DMS53 treated with DMSO at 0.1 percent for 48 hours (cell line): ENCODE results near the gene HNRNPK.

Experiments
- DNase-seq: peaks from one replicate; lab custom pipeline; 2025; ENCODE audit not compliant: unreplicated experiment; lab: John Stamatoyannopoulos, UW

The HNRNPK gene

GRCh38 chr9:83934569-83935275 is 45.3 kb downstream of the HNRNPK start:
- no peak for DNase-seq

- no peak for DNase-seq
Measured at GRCh38 chr9:83933790-83934189, 46.2 kb downstream of the HNRNPK start.

DNA sequence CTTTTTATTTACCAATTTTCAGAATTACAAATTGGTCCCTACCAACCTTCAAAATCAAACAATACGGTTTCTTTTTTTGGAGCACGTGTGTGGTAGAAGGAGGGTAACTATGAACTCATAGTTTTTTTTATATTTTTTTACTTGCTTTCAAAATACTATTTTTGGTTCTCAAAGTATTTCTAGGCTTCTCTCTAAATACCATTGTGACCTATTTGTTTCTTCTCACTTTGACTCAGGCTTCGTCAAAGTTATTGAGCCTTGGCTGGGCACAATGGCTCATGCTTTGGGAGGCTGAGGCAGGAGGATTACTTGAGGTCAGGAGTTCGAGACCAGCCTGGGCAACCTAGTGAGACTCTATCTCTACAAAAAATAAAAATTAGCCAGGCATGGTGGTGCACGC is 47.2 kb downstream of the HNRNPK start:
- DNase-seq = no peak

DNA sequence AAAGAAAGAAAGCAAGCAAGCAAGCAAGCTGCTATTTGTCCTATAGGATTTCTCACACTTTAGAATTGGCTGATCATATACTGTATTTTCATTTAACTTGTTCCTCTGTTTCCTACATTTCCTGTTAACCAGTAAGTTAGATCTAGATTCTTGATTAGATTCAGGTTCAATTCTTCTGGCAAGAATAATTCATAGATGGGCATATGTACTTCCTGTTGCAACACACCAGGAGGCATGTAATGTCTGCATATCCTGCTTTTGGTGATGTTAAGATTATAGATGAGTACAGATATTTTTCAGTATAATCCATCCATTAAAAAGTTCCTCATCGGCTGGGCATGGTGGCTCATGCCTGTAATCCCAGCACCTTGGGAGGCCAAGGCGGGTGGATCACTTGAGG is 48.0 kb downstream of the HNRNPK start:
- DNase-seq = no peak

GRCh38 chr9:83930881-83931280 is 49.1 kb downstream of the HNRNPK start:
- DNase-seq = no peak

DNA sequence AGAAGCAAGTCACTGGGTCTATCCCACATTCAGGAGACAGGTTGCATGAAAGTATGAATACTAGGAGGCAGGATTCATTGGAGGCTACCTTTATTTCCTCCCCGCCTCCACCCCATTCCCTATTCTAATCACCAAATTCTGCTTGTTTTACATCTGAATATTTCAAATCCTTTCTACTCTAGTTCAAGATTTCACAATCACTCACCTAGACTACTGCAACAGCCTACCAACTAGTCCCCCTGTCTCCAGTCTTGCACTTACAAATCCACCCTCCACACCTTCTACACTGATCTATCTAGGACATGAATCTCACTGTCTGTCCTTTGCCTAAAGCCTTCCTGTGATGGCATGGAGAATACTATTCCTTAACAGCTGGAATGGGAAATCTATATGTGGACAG is 52.4 kb downstream of the HNRNPK start:
- no peak for DNase-seq

DNA sequence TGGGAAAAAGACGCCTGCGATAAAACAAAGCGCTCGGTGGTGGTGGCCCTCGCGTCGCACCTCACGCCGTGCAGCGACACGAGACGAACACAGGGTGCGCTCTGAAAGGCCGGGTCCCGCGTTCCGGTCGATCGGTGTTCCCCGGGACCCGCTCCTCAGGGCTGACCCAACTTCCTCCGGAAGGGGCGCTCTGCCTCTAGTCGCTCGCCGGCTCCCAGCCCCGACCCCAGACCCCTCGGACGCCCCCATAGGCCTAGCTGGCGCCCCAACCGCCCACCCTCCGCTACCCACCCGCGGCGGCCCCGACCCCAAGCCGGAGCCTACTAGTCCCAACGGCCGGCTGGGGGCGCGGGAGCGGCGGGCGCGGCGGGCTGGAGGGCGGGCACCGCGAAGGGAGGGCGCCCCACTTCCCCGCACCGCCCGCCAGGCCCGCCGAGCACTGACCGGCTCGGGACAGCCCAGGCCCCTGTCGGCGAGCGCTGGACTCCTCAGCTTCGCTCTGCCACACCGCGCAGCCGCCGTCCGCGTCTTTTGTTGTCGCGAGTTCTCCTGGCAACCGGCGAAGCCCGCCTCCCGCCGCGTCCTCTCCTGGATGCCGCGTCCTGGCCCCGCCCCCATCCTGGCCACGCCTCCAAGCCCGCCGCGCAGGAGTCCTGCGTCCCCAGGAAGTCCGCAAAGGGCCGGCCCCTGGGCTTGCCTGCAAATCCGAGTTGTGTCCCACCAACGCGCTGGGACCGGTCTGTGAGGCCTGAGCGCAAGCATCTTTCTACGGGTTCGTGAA is 58.9 kb downstream of the HNRNPK start, which contains the start of gene KIF27:
TSS of gene KIF27 (minus strand) at position 506 of the 781 bp plus-strand sequence. CDS start 5,841 bp downstream, outside the sequence.
- peak; percentile 82 for DNase-seq

DNA sequence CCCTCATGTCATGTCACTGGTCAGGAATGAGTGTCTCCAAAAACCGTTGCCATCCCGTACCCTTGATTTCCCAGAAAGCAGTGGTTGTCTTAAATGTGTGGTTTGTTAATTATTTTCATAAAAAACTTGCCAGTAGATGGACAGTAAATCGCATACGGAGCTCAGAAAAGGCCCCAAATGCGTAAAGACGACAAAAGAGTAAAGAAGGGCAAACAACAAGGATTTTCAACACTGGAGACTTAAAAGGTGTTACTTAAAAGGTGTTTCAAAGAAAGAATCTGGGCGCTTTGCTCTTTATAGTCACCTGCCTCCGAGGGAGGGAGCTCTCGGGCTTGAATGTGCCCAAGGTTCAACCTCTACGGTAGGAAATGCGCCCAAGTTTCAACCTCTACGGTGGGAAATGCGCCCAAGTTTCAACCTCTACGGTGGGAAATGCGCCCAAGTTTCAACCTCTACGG is 59.5 kb downstream of the HNRNPK start:
- DNase-seq = peak; percentile 43

DNA sequence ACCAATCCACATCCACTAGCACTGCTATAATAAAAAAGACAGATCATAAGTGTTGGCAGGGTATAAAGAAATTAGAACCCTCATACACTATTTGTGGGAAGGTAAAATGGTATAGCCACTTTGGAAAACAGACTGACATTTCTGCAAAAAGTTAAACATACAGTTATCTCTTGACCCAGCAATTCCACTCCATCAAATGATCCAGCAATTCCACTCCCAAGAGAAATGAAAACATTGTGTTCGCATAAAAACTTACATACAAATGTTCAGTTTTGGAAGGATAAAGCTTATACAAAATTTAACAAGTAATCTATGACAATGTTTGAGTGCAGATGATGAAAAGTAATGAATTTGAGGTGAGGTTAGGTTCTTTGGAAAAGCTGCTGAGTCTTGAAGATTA is 60.9 kb downstream of the HNRNPK start:
- DNase-seq = no peak
